Measurements from ENCODE around the gene RPS6KA5.

GRCh38 chr14:91018481-91018880 lies 42.0 kb downstream of the RPS6KA5 start:
- TF ChIP-seq POLR2A (IDR thresholded peaks at IDR 0.05) (no peak), CTCF (IDR thresholded peaks at IDR 0.05) (no peak)
